PC-9 (cell line): ENCODE measurements around the gene JARID2. TPM values are rescaled to one million over a fixed set of nuclear protein-coding genes. Genes with fewer than 3 reads are reported as not detected.

Experiments used
- BruUV-seq: library from RNA; stranded (reverse); fragments of 400-500 nt; replicated peaks from 2 replicates; lab custom pipeline; 2021; lab: Mats Ljungman, UMichigan
- CTCF ChIA-PET: fragments of 300-600 bp; sonication (Branson Sonifier 250); formaldehyde crosslinking; loops from one replicate; lab custom pipeline; 2022; ENCODE audit warnings: antibody characterized with exemption; lab: Charles Lee
- POLR2A ChIA-PET: fragments of 300-600 bp; sonication (Branson Sonifier 250); formaldehyde crosslinking; loops from one replicate; lab custom pipeline; 2022; ENCODE audit warnings: antibody characterized with exemption; ENCODE audit not compliant: unreplicated experiment; lab: Charles Lee
- DNase-seq, 2 experiments: peaks; one replicate each; pipeline versions ENCODE4 v3.0.0 to v3.0.0-alpha.2; 2015 to 2022; ENCODE audit warnings: mixed read lengths in 1 of 2
- H2AFZ ChIP-seq: fragments of 200-600 bp; sonication (generic); 2 replicates; pipeline ENCODE4 v1.8.1; 2017; ENCODE audit warnings: antibody characterized with exemption
- H3F3A ChIP-seq: fragments of 200-600 bp; sonication (generic); 2 replicates; pipeline ENCODE4 v1.8.1; 2017; ENCODE audit warnings: antibody characterized with exemption, mild to moderate bottlenecking, low read depth; ENCODE audit not compliant: insufficient read depth
- H3K27ac ChIP-seq: fragments of 200-600 bp; sonication (generic); 2 replicates; pipeline ENCODE4 v1.6.1; 2016; ENCODE audit warnings: mixed run types
- H3K27me3 ChIP-seq: fragments of 200-600 bp; sonication (generic); 2 replicates; pipeline ENCODE4 v1.6.1; 2016; ENCODE audit warnings: low read depth, mixed run types; ENCODE audit not compliant: insufficient read depth
- H3K36me3 ChIP-seq: fragments of 200-600 bp; sonication (generic); 2 replicates; pipeline ENCODE4 v1.6.1; 2016; ENCODE audit warnings: low read depth, mixed run types
- H3K4me1 ChIP-seq: fragments of 200-600 bp; sonication (generic); replicated peaks from 2 replicates; pipeline ENCODE4 v1.6.1; 2016; ENCODE audit warnings: mixed run types; ENCODE audit not compliant: insufficient read depth
- H3K4me2 ChIP-seq: fragments of 200-600 bp; sonication (generic); 2 replicates; pipeline ENCODE4 v1.6.1; 2017; ENCODE audit warnings: mixed run types
- H3K4me3 ChIP-seq: fragments of 200-600 bp; sonication (generic); 2 replicates; pipeline ENCODE4 v1.6.1; 2016; ENCODE audit warnings: mixed run types
- H3K79me2 ChIP-seq: fragments of 200-600 bp; sonication (generic); 2 replicates; pipeline ENCODE4 v1.6.1; 2017; ENCODE audit warnings: low read depth, mixed run types
- H3K9me2 ChIP-seq: fragments of 200-600 bp; sonication (generic); 2 replicates; pipeline ENCODE4 v1.8.1; 2017; ENCODE audit warnings: mild to moderate bottlenecking; ENCODE audit not compliant: insufficient read depth
- H3K9me3 ChIP-seq: fragments of 200-600 bp; sonication (generic); 2 replicates; pipeline ENCODE4 v1.8.1; 2016; ENCODE audit warnings: low read depth; ENCODE audit not compliant: insufficient read depth
- H4K20me1 ChIP-seq: fragments of 200-600 bp; sonication (generic); 2 replicates; pipeline ENCODE4 v1.8.1; 2017; ENCODE audit not compliant: insufficient read depth
- CTCF ChIP-seq: fragments of 200-600 bp; sonication (generic); conservative IDR thresholded peaks from 2 replicates; pipeline ENCODE4 v1.6.1; 2017; ENCODE audit warnings: mixed run types, antibody characterized with exemption, mild to moderate bottlenecking, moderate library complexity
- EZH2 ChIP-seq: fragments of 200-600 bp; sonication (generic); IDR thresholded peaks from 2 replicates; pipeline ENCODE4 v1.8.0; 2017; ENCODE audit warnings: antibody characterized with exemption, low read depth
- intact Hi-C: fragments of 100-400 bp; cut with micrococcal nuclease; formaldehyde crosslinking; loops from one replicate; pipeline ENCODE4 v1.10.0; 2022; ENCODE audit not compliant: unreplicated experiment
- total RNA-seq: library from RNA; stranded (reverse); gene quantifications from 2 replicates; pipeline ENCODE4 v1.2.3, GENCODE V29; 2021

JARID2 gene
- total RNA-seq, 1 experiment from 2014 or later: 35.0 TPM

GRCh38 chr6:15502446-15503345, 256.8 kb downstream of the JARID2 start:
- Histone ChIP-seq H4K20me1 (peaks cover 6% of the 10 kb centered on the region), H3K36me3 (no peaks in the 10 kb centered on the region; the same call in 1 of the 2 replicates), H3K27ac (no peak overlapping the region), H3K9me3 (no peaks in the 10 kb centered on the region), H3K4me3 (no peak overlapping the region), H3K4me2 (no peak overlapping the region), H3K4me1 (no peaks in the 10 kb centered on the region), H3K79me2 (no peaks in the 10 kb centered on the region), H2AFZ (no peak overlapping the region), H3F3A (no peaks in the 10 kb centered on the region), H3K27me3 (no peaks in the 10 kb centered on the region), H3K9me2 (no peaks in the 10 kb centered on the region)
- BruUV-seq: no TSS peak
- no peak for TF ChIP-seq CTCF
- no peak for TF ChIP-seq EZH2
- intact Hi-C loops: no loop called here
- ChIA-PET CTCF (no interaction called here), POLR2A (no interaction called here)
- no peak for DNase-seq

- Histone ChIP-seq H3K36me3 (no peaks in the 10 kb centered on the region; the same call in 1 of the 2 replicates), H3K27me3 (no peaks in the 10 kb centered on the region), H3K4me1 (no peaks in the 10 kb centered on the region), H3K4me3 (no peak overlapping the region), H3F3A (no peaks in the 10 kb centered on the region), H3K27ac (no peak overlapping the region), H3K4me2 (no peak overlapping the region), H3K79me2 (no peaks in the 10 kb centered on the region), H3K9me3 (no peaks in the 10 kb centered on the region), H4K20me1 (peaks cover 6% of the 10 kb centered on the region), H2AFZ (no peak overlapping the region), H3K9me2 (no peaks in the 10 kb centered on the region)
- ChIA-PET POLR2A (no interaction called here), CTCF (no interaction called here)
- no peak for DNase-seq
- intact Hi-C loops: no loop called here
- no TSS peak for BruUV-seq
- TF ChIP-seq CTCF: no peak
Observed at GRCh38 chr6:15503346-15503680, 257.4 kb downstream of the JARID2 start.

- no peak for DNase-seq
- Histone ChIP-seq H3K27ac (no peak overlapping the region), H3K9me3 (no peaks in the 10 kb centered on the region), H3K36me3 (no peaks in the 10 kb centered on the region; the same call in 1 of the 2 replicates), H3K79me2 (no peaks in the 10 kb centered on the region), H4K20me1 (peaks cover 6% of the 10 kb centered on the region), H2AFZ (no peak overlapping the region), H3K27me3 (no peaks in the 10 kb centered on the region), H3K4me2 (no peak overlapping the region), H3F3A (no peaks in the 10 kb centered on the region), H3K4me1 (no peaks in the 10 kb centered on the region), H3K9me2 (no peaks in the 10 kb centered on the region), H3K4me3 (no peak overlapping the region)
- ChIA-PET CTCF (interaction anchor here (0.6 kb wide), 1 partner anchor 16 kb away, joined by 3 read pairs; no protein-coding TSS in a partner anchor), POLR2A (no interaction called here)
- no peak for TF ChIP-seq EZH2
- TF ChIP-seq CTCF: no peak
- BruUV-seq: no TSS peak
- intact Hi-C loops: no loop called here
Observed at GRCh38 chr6:15504040-15504495, 258.2 kb downstream of the JARID2 start.
